Caco-2 (cell line): ENCODE results near the gene MAN2A1. TPM values are rescaled to one million over a fixed set of nuclear protein-coding genes. Genes with fewer than 3 reads are reported as not detected.
"Not testable (repeated sequence)": the region's sequence is repeated elsewhere in the genome, so short reads cannot be mapped to it uniquely, and the experiment has no call there.

Experiments used
- BruUV-seq: library from RNA; stranded (reverse); fragments of 400-500 nt; replicated peaks from 2 replicates; lab custom pipeline; 2021; lab: Mats Ljungman, UMichigan
- CTCF ChIA-PET: fragments of 300-600 bp; sonication (Branson Sonifier 250); formaldehyde crosslinking; loops from one replicate; lab custom pipeline; 2022; ENCODE audit warnings: antibody characterized with exemption; lab: Charles Lee
- POLR2A ChIA-PET: fragments of 300-600 bp; sonication (Branson Sonifier 250); formaldehyde crosslinking; loops from one replicate; lab custom pipeline; 2022; ENCODE audit warnings: antibody characterized with exemption; lab: Charles Lee
- DNase-seq, 2 experiments: peaks; one replicate each; pipeline versions ENCODE4 v3.0.0 to v3.0.0-alpha.2; 2020 to 2022
- H3K27me3 ChIP-seq: replicated peaks from 2 replicates; pipeline ENCODE4 v1.6.0; 2011; ENCODE audit warnings: low read length; ENCODE audit not compliant: control insufficient read depth, insufficient read depth
- H3K36me3 ChIP-seq: 2 replicates; pipeline ENCODE4 v1.5.1; 2011; ENCODE audit warnings: low read length; ENCODE audit not compliant: control insufficient read depth, insufficient read depth
- H3K4me1 ChIP-seq: fragments of 250-450 bp; sonication (Bioruptor Pico); 2 replicates; pipeline ENCODE4 v1.5.1; 2020; ENCODE audit warnings: mild to moderate bottlenecking
- H3K4me3 ChIP-seq: 2 replicates; pipeline ENCODE4 v1.5.1; 2011; ENCODE audit warnings: low read depth, mild to moderate bottlenecking, control low read depth, low read length
- H3K9me3 ChIP-seq: fragments of 250-450 bp; sonication (Bioruptor Pico); 2 replicates; pipeline ENCODE4 v1.5.1; 2020; ENCODE audit warnings: mild to moderate bottlenecking, moderate library complexity
- H3K27ac Mint-ChIP-seq: one replicate; pipeline ENCODE4 v1.8.0; 2022; ENCODE audit warnings: mixed read lengths; ENCODE audit not compliant: unreplicated experiment
- H3K27me3 Mint-ChIP-seq: one replicate; pipeline ENCODE4 v1.8.0; 2022; ENCODE audit warnings: mixed read lengths; ENCODE audit not compliant: insufficient read depth, unreplicated experiment
- H3K36me3 Mint-ChIP-seq: one replicate; pipeline ENCODE4 v1.8.0; 2022; ENCODE audit warnings: mild to moderate bottlenecking, mixed read lengths; ENCODE audit not compliant: insufficient read depth, unreplicated experiment
- H3K4me1 Mint-ChIP-seq: one replicate; pipeline ENCODE4 v1.8.0; 2022; ENCODE audit warnings: low read depth, mixed read lengths; ENCODE audit not compliant: unreplicated experiment
- H3K4me3 Mint-ChIP-seq: one replicate; pipeline ENCODE4 v1.8.0; 2022; ENCODE audit warnings: mild to moderate bottlenecking, moderate library complexity, mixed read lengths; ENCODE audit not compliant: unreplicated experiment
- H3K9me3 Mint-ChIP-seq: one replicate; pipeline ENCODE4 v1.8.0; 2022; ENCODE audit warnings: mixed read lengths; ENCODE audit not compliant: unreplicated experiment
- intact Hi-C: fragments of 100-400 bp; cut with micrococcal nuclease; formaldehyde crosslinking; loops from one replicate; pipeline ENCODE4 v1.10.0; 2022; ENCODE audit not compliant: unreplicated experiment
- total RNA-seq: library from RNA; stranded (reverse); gene quantifications from 2 replicates; pipeline ENCODE4 v1.2.3, GENCODE V29; 2022
- TF ChIP-seq, protein P1 (sequence below), 2 experiments: fragments of 200-600 bp in 1 of 2; IDR thresholded peaks; 1 replicate in 1 of 2; 2 replicates in 1 of 2; pipeline versions ENCODE4 v1.5.1 to v1.8.0; 2011 to 2022; ENCODE audit warnings: antibody characterized with exemption in 1 of 2, control low read depth in 1 of 2, inconsistent platforms in 1 of 2, low read depth in 1 of 2, low read length in 1 of 2, mild to moderate bottlenecking in 1 of 2, moderate library complexity in 1 of 2; ENCODE audit not compliant: insufficient read depth in 1 of 2, severe bottlenecking in 1 of 2, unreplicated experiment in 1 of 2

The MAN2A1 gene
- total RNA-seq, 1 experiment from 2014 or later, result 57.3 TPM

DNA sequence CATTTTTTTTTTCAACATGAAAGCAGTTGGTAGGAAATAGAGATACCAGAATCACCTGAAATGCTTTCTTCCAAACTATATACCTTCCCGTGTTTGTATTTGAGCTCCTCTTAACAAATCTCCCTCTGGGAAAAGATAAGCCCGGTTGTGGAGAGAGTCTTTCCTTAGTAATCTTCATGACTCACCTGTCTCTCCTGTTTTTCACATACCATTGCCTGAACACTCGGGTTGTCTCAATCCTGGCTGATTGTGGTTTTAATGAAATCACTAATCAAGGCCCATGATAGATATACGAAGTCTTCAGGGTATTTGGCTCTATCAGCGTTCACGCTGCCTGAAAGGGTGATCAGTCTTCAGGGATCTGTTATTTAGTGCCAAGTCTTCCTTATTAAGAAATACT is 136.7 kb downstream of the MAN2A1 start:
- POLR2A ChIA-PET, result interaction anchor here (0.7 kb wide), 1 partner anchor 11 kb away, joined by 3 read pairs; no protein-coding TSS in a partner anchor
- Histone ChIP-seq H3K4me1 (peaks cover 18% of the 10 kb centered on the region), H3K4me3 (no peak overlapping the region), H3K9me3 (no peaks in the 10 kb centered on the region), H3K27me3 (no peaks in the 10 kb centered on the region), H3K36me3 (no peaks in the 10 kb centered on the region)
- intact Hi-C loops, result loop anchor here (1.0 kb wide), 1 partner anchor 137 kb away; the partner anchor contains the start of gene MAN2A1
- Mint-ChIP-seq H3K36me3 (peaks cover 19% of the 10 kb centered on the region), H3K27ac (peak overlapping the region; percentile 33), H3K4me3 (no peak overlapping the region), H3K27me3 (no peaks in the 10 kb centered on the region), H3K9me3 (no peaks in the 10 kb centered on the region), H3K4me1 (peaks cover 16% of the 10 kb centered on the region)
- DNase-seq, result peak in 1 of 2 experiments; percentile 44
- CTCF ChIA-PET, result no interaction called here
- BruUV-seq, result no TSS peak
- TF ChIP-seq, protein P1, sequence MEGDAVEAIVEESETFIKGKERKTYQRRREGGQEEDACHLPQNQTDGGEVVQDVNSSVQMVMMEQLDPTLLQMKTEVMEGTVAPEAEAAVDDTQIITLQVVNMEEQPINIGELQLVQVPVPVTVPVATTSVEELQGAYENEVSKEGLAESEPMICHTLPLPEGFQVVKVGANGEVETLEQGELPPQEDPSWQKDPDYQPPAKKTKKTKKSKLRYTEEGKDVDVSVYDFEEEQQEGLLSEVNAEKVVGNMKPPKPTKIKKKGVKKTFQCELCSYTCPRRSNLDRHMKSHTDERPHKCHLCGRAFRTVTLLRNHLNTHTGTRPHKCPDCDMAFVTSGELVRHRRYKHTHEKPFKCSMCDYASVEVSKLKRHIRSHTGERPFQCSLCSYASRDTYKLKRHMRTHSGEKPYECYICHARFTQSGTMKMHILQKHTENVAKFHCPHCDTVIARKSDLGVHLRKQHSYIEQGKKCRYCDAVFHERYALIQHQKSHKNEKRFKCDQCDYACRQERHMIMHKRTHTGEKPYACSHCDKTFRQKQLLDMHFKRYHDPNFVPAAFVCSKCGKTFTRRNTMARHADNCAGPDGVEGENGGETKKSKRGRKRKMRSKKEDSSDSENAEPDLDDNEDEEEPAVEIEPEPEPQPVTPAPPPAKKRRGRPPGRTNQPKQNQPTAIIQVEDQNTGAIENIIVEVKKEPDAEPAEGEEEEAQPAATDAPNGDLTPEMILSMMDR (IDR thresholded peaks at IDR 0.05; ENCODE audit: insufficient read depth in 1 of 2, low read depth in 1 of 2, low read length in 1 of 2, severe bottlenecking in 1 of 2, unreplicated experiment in 1 of 2), result no peak

DNA sequence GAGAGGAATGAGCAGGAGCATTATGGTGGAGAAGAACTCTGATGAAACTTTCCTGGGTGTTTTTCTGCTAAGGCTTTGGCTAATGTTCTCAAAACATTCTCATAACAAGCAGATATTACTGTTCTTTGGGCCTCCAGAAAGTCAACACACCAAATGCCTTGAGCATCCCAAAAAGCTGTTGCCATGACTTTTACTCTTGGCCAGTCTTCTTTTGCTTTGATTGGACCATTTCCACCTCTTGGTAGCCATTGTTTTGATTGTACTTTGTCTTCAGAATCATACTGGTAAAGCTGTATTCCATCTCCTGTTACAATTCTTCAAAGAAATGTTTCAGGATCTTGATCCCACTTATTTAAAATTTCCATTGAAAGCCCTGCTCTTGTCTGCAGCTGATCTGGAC is 139.6 kb downstream of the MAN2A1 start:
- TF ChIP-seq, protein P1 (IDR thresholded peaks at IDR 0.05; ENCODE audit: insufficient read depth in 1 of 2, low read depth in 1 of 2, low read length in 1 of 2, severe bottlenecking in 1 of 2, unreplicated experiment in 1 of 2), result no peak
- Mint-ChIP-seq H3K4me3 (no peak overlapping the region), H3K27me3 (no peaks in the 10 kb centered on the region), H3K4me1 (peaks cover 15% of the 10 kb centered on the region), H3K9me3 (no peaks in the 10 kb centered on the region), H3K27ac (no peak overlapping the region), H3K36me3 (peaks cover 16% of the 10 kb centered on the region)
- intact Hi-C loops, result no loop called here
- H3K4me3 ChIP-seq, result no peak overlapping the region
- no peaks in the 10 kb centered on the region for H3K36me3 ChIP-seq
- H3K4me1 ChIP-seq, result peaks cover 18% of the 10 kb centered on the region
- ChIA-PET POLR2A (no interaction called here), CTCF (no interaction called here)
- H3K27me3 ChIP-seq, result no peaks in the 10 kb centered on the region
- H3K9me3 ChIP-seq, result no peaks in the 10 kb centered on the region
- DNase-seq, result no peak
- BruUV-seq, result no TSS peak

DNA sequence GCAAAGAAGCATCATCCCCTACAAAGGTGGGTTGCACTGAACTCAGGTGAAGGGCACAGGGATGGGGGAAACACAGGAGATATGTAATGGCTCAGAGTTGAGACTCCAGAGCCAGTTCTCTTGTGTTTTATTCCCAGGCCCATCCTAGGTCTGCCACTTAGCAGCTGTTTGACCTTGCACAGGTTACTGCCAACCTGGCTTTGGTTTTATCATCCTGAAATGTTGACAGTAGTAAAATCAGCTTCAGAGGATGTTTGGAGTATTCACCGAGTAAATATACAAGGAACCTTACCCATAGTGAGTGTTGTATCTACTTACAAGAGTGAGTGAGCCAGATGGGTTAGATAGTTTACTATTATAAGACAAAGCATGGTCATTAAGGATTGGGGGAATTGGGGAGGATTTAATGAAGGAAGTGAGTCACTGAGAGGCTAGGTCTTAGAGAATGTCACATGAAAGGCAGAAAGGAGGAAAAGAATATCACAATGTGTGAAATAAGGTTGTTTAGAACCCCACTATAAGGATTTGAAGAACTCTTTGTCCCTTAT is 141.3 kb downstream of the MAN2A1 start:
- no peak for DNase-seq
- H3K4me1 Mint-ChIP-seq, result peaks cover 7% of the 10 kb centered on the region
- H3K27ac Mint-ChIP-seq, result no peak overlapping the region
- TF ChIP-seq, protein P1 (IDR thresholded peaks at IDR 0.05; ENCODE audit: insufficient read depth in 1 of 2, low read depth in 1 of 2, low read length in 1 of 2, severe bottlenecking in 1 of 2, unreplicated experiment in 1 of 2), result no peak
- Histone ChIP-seq H3K36me3 (no peaks in the 10 kb centered on the region), H3K27me3 (no peaks in the 10 kb centered on the region), H3K9me3 (no peaks in the 10 kb centered on the region), H3K4me3 (no peak overlapping the region), H3K4me1 (peaks cover 10% of the 10 kb centered on the region)
- intact Hi-C loops, result no loop called here
- ChIA-PET CTCF (no interaction called here), POLR2A (no interaction called here)
- H3K36me3 Mint-ChIP-seq, result peaks cover 14% of the 10 kb centered on the region
- no peak overlapping the region for H3K4me3 Mint-ChIP-seq
- H3K9me3 Mint-ChIP-seq, result no peaks in the 10 kb centered on the region
- BruUV-seq, result no TSS peak
- H3K27me3 Mint-ChIP-seq, result no peaks in the 10 kb centered on the region

DNA sequence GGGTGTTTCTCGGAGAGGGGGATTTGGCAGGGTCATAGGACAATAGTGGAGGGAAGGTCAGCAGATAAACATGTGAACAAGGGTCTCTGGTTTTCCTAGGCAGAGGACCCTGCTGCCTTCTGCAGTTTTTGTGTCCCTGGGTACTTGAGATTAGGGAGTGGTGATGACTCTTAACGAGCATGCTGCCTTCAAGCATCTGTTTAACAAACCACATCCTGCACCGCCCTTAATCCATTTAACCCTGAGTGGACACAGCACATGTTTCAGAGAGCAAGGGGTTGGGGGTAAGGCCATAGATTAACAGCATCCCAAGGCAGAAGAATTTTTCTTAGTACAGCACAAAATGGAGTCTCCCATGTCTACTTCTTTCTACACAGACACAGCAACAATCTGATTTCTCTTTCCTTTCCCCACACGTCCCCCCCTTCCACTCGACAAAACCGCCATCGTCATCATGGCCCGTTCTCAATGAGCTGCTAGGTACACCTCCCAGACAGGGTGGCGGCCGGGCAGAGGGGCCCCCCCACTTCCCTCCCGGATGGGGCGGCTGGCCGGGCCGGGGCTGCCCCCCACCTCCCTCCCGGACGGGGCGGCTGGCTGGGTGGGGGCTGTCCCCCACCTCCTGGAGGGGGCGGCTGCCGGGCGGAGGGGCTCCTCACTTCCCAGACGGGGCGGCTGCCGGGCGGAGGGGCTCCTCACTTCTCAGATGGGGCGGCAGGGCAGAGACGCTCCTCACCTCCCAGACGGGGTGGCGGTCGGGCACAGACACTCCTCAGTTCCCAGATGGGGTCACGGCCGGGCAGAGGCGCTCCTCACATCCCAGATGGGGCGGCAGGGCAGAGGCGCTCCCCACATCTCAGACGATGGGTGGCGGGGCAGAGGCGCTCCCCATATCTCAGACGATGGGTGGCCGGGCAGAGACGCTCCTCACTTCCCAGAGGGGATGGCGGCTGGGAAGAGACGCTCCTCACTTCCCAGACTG is 142.8 kb downstream of the MAN2A1 start:
- BruUV-seq, H3K4me3 ChIP-seq, DNase-seq, H3K27ac Mint-ChIP-seq, H3K27me3 Mint-ChIP-seq, intact Hi-C loops, H3K4me1 Mint-ChIP-seq, CTCF ChIA-PET, POLR2A ChIA-PET, H3K9me3 Mint-ChIP-seq, H3K36me3 ChIP-seq, H3K4me3 Mint-ChIP-seq, H3K27me3 ChIP-seq, H3K4me1 ChIP-seq, H3K9me3 ChIP-seq: not testable (repeated sequence)
- H3K36me3 Mint-ChIP-seq, result peaks cover 14% of the 10 kb centered on the region
